IMR-90 (cell line): ENCODE data around the gene CCDC102B. TPM values are rescaled to one million over a fixed set of nuclear protein-coding genes. Genes with fewer than 3 reads are reported as not detected.

ENCODE experiments used
- ATAC-seq: fragments of 200-7000 bp; cut with Tn5 transposase; 2 replicates; pipeline ENCODE4 v1.9.1; 2020; ENCODE audit warnings: low read depth, mild to moderate bottlenecking, moderate library complexity
- BruUV-seq: library from RNA; stranded (reverse); fragments of 400-500 nt; replicated peaks from 2 replicates; lab custom pipeline; 2021; lab: Mats Ljungman, UMichigan
- CTCF ChIA-PET: fragments of 300-600 bp; formaldehyde crosslinking; extraction: SDS; loops from one replicate; lab custom pipeline; 2021; ENCODE audit warnings: antibody characterized with exemption; lab: Yijun Ruan, JAX
- POLR2A ChIA-PET: fragments of 300-600 bp; sonication (Branson Sonifier 250); formaldehyde crosslinking; loops from one replicate; lab custom pipeline; 2022; ENCODE audit warnings: antibody characterized with exemption; ENCODE audit not compliant: unreplicated experiment; lab: Charles Lee
- DNase-seq: peaks from one replicate; pipeline ENCODE4 v3.0.0; 2013
- H2AFZ ChIP-seq: replicated peaks from 2 replicates; pipeline ENCODE3; 2013; ENCODE audit warnings: low read length, mild to moderate bottlenecking; ENCODE audit not compliant: poor library complexity
- H2AK5ac ChIP-seq: 2 replicates; pipeline ENCODE4 v1.6.1; 2013; ENCODE audit warnings: low read depth, low read length, inconsistent platforms
- H2AK9ac ChIP-seq: replicated peaks from 2 replicates; pipeline ENCODE3; 2013; ENCODE audit warnings: mild to moderate bottlenecking, low read depth, low read length, moderate library complexity; ENCODE audit not compliant: poor library complexity
- H2BK120ac ChIP-seq: 2 replicates; pipeline ENCODE4 v1.6.1; 2013; ENCODE audit warnings: low read depth, low read length, inconsistent platforms
- H2BK15ac ChIP-seq: 3 replicates; pipeline ENCODE4 v1.6.1; 2013; ENCODE audit warnings: low read depth, low read length, inconsistent platforms
- H2BK20ac ChIP-seq: 2 replicates; pipeline ENCODE4 v1.6.1; 2013; ENCODE audit warnings: low read depth, mild to moderate bottlenecking, inconsistent platforms, low read length, moderate library complexity
- H2BK5ac ChIP-seq: 2 replicates; pipeline ENCODE4 v1.6.1; 2013; ENCODE audit warnings: mild to moderate bottlenecking, low read depth, low read length, inconsistent platforms; ENCODE audit not compliant: poor library complexity, severe bottlenecking
- H3K14ac ChIP-seq: replicated peaks from 2 replicates; pipeline ENCODE4 v1.6.1; 2013; ENCODE audit warnings: low read depth, low read length, inconsistent platforms
- H3K18ac ChIP-seq: 2 replicates; pipeline ENCODE4 v1.6.1; 2013; ENCODE audit warnings: low read depth, low read length, control low read depth
- H3K23ac ChIP-seq: 2 replicates; pipeline ENCODE4 v1.6.1; 2013; ENCODE audit warnings: low read depth, low read length, inconsistent platforms
- H3K27ac ChIP-seq: 2 replicates; pipeline ENCODE4 v1.5.1; 2013; ENCODE audit warnings: mild to moderate bottlenecking, control low read depth, low read length; ENCODE audit not compliant: insufficient read depth
- H3K27me3 ChIP-seq: 2 replicates; pipeline ENCODE4 v1.6.1; 2013; ENCODE audit warnings: low read length; ENCODE audit not compliant: control insufficient read depth, insufficient read depth
- H3K36me3 ChIP-seq: 2 replicates; pipeline ENCODE4 v1.6.1; 2013; ENCODE audit warnings: low read length, mixed read lengths; ENCODE audit not compliant: control insufficient read depth, insufficient read depth
- H3K4ac ChIP-seq: 2 replicates; pipeline ENCODE4 v1.6.1; 2013; ENCODE audit warnings: low read depth, low read length, inconsistent platforms
- H3K4me1 ChIP-seq: 2 replicates; pipeline ENCODE4 v1.6.1; 2013; ENCODE audit warnings: low read length, mixed read lengths; ENCODE audit not compliant: control insufficient read depth, insufficient read depth
- H3K4me2 ChIP-seq: 2 replicates; pipeline ENCODE4 v1.6.1; 2013; ENCODE audit warnings: low read depth, mild to moderate bottlenecking, control low read depth, low read length, moderate library complexity
- H3K4me3 ChIP-seq: 2 replicates; pipeline ENCODE4 v1.5.1; 2013; ENCODE audit warnings: low read depth, mild to moderate bottlenecking, control low read depth, low read length, moderate library complexity; ENCODE audit not compliant: insufficient read depth
- H3K56ac ChIP-seq: 2 replicates; pipeline ENCODE4 v1.6.1; 2013; ENCODE audit warnings: low read length, inconsistent platforms; ENCODE audit not compliant: insufficient read depth; ENCODE audit errors: extremely low read depth
- H3K79me1 ChIP-seq, 2 experiments: 2 replicates each; pipeline ENCODE4 v1.6.1; 2013; ENCODE audit warnings: low read length in 2 of 2, inconsistent platforms in 1 of 2, low read depth in 1 of 2
- H3K9ac ChIP-seq: 2 replicates; pipeline ENCODE4 v1.6.1; 2013; ENCODE audit warnings: low read depth, low read length, control low read depth
- H3K9me1 ChIP-seq: 2 replicates; pipeline ENCODE4 v1.6.1; 2013; ENCODE audit warnings: low read length, inconsistent platforms; ENCODE audit not compliant: insufficient read depth
- H3K9me3 ChIP-seq: 2 replicates; pipeline ENCODE4 v1.6.1; 2013; ENCODE audit warnings: low read length; ENCODE audit not compliant: control insufficient read depth, insufficient read depth
- H4K20me1 ChIP-seq: 2 replicates; pipeline ENCODE4 v1.6.1; 2013; ENCODE audit warnings: low read length, inconsistent platforms; ENCODE audit not compliant: insufficient read depth
- H4K5ac ChIP-seq: 2 replicates; pipeline ENCODE4 v1.6.1; 2013; ENCODE audit warnings: mild to moderate bottlenecking, low read depth, low read length, control low read depth
- H4K8ac ChIP-seq, 2 experiments: 2 replicates each; pipeline ENCODE4 v1.6.1; 2013; ENCODE audit warnings: low read depth in 2 of 2, low read length in 2 of 2, control low read depth in 1 of 2, inconsistent platforms in 1 of 2
- H4K91ac ChIP-seq: 2 replicates; pipeline ENCODE4 v1.6.1; 2013; ENCODE audit warnings: low read depth, low read length, inconsistent platforms; ENCODE audit not compliant: insufficient read depth
- FOS ChIP-seq: fragments of 150-350 bp; IDR thresholded peaks from 2 replicates; pipeline ENCODE4 v1.6.1; 2016; ENCODE audit warnings: low read depth, low read length
- MAFK ChIP-seq: IDR thresholded peaks from 2 replicates; pipeline ENCODE4 v1.6.1; 2012; ENCODE audit warnings: low read depth, low read length, improper control_type of control experiment
- NFE2L2 ChIP-seq: fragments of 150-350 bp; IDR thresholded peaks from 2 replicates; pipeline ENCODE4 v1.6.1; 2016; ENCODE audit warnings: low read depth, mild to moderate bottlenecking, low read length
- RAD21 ChIP-seq: IDR thresholded peaks from 2 replicates; pipeline ENCODE4 v1.6.1; 2012; ENCODE audit warnings: low read length, improper control_type of control experiment
- RFX5 ChIP-seq: IDR thresholded peaks from 2 replicates; pipeline ENCODE4 v1.8.0; 2012; ENCODE audit warnings: low read depth, mild to moderate bottlenecking, low read length, moderate library complexity
- SMC3 ChIP-seq: fragments of 150-350 bp; IDR thresholded peaks from 2 replicates; pipeline ENCODE4 v1.6.1; 2016; ENCODE audit warnings: low read depth, mild to moderate bottlenecking, antibody characterized with exemption, low read length, moderate library complexity
- WGBS, 2 experiments: methylation state at CpG; one replicate each; pipeline versions ENCODE4 v1.1.5 to v1.1.7; 2013; ENCODE audit warnings: missing lambda C conversion rate in 2 of 2; ENCODE audit not compliant: insufficient read length in 1 of 2; ENCODE audit errors: extremely low coverage in 2 of 2; 5-methylcytosine and 5-hydroxymethylcytosine counted together
- dilution Hi-C: fragments of 300-500 bp; cut with HindIII; formaldehyde crosslinking; loops from one replicate; pipeline ENCODE4 v1.14.3; 2018; ENCODE audit warnings: low sequenced_read_pairs; ENCODE audit not compliant: unreplicated experiment
- in situ Hi-C: fragments of 300-500 bp; cut with MboI; formaldehyde crosslinking; loops from 3 replicates; pipeline ENCODE4 v1.14.3; 2019; ENCODE audit warnings: low sequenced_read_pairs, inconsistent platforms, mixed read lengths
- intact Hi-C: fragments of 100-400 bp; cut with micrococcal nuclease; formaldehyde crosslinking; loops from 2 replicates; pipeline ENCODE4 v1.10.0; 2022
- polyA plus RNA-seq, 3 experiments: library from polyadenylated mRNA; depleted of rRNA; stranded (reverse); fragments of >200 nt; gene quantifications; 2 replicates each; pipeline ENCODE4 v1.2.3, GENCODE V29; 2012; ENCODE audit warnings: low replicate concordance in 1 of 3
- total RNA-seq: library from RNA; depleted of rRNA; stranded (reverse); fragments of >200 nt; gene quantifications from 2 replicates; pipeline ENCODE4 v1.2.3, GENCODE V29; 2012
- TF ChIP-seq, protein P1 (sequence below): conservative IDR thresholded peaks from 2 replicates; pipeline ENCODE4 v1.5.1; 2012; ENCODE audit warnings: mild to moderate bottlenecking, low read depth, low read length, improper control_type of control experiment
- TF ChIP-seq, protein P2 (sequence below): fragments of 150-350 bp; IDR thresholded peaks from 2 replicates; pipeline ENCODE4 v1.6.1; 2016; ENCODE audit warnings: low read depth, mild to moderate bottlenecking, low read length, moderate library complexity, borderline replicate concordance

Gene CCDC102B
- total and polyA plus RNA-seq, 2 of the 4 experiments (the other 2 are of a cell fraction): 0.54 to 1.4 TPM

DNA sequence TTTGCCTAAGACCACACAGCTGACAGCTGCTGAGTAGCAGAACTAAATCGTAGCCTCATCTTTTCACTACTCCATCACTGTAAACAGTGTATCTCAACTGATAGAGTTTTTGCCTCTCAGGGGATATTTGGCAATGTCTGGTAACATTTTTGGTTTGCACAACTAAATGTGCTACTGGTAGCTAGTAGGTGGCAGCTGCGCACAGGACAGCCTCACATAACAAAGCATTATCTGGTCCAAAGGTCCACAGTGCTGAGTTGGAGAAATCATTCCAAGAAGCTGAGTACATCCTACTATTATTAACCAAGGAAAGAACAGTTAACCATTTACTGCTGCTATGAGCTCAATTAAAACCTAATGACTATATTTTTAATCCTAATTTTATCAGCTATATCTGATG lies 6.1 kb upstream of the CCDC102B start:
- POLR2A ChIA-PET: no interaction called here
- WGBS, 2 experiments: no CpG with 5 or more reads among the region's 2 CpGs
- ATAC-seq: peak; percentile 84

More for the DNA sequence above, 6.1 kb upstream of the CCDC102B start:
- intact Hi-C loops (no loop called here), dilution Hi-C loops (no loop called here), in situ Hi-C loops (no loop called here)
- no peak overlapping the region for H4K5ac ChIP-seq
- peak overlapping the region; percentile 20; the same call in 1 of the 2 replicates for H3K4ac ChIP-seq
- no peak overlapping the region for H3K9ac ChIP-seq
- H3K4me1 ChIP-seq: peaks cover 3% of the 10 kb centered on the region
- TF ChIP-seq FOS (no peak), RFX5 (no peak), MAFK (no peak), SMC3 (no peak), NFE2L2 (no peak), RAD21 (no peak)
- TF ChIP-seq, protein P1, sequence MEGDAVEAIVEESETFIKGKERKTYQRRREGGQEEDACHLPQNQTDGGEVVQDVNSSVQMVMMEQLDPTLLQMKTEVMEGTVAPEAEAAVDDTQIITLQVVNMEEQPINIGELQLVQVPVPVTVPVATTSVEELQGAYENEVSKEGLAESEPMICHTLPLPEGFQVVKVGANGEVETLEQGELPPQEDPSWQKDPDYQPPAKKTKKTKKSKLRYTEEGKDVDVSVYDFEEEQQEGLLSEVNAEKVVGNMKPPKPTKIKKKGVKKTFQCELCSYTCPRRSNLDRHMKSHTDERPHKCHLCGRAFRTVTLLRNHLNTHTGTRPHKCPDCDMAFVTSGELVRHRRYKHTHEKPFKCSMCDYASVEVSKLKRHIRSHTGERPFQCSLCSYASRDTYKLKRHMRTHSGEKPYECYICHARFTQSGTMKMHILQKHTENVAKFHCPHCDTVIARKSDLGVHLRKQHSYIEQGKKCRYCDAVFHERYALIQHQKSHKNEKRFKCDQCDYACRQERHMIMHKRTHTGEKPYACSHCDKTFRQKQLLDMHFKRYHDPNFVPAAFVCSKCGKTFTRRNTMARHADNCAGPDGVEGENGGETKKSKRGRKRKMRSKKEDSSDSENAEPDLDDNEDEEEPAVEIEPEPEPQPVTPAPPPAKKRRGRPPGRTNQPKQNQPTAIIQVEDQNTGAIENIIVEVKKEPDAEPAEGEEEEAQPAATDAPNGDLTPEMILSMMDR: no peak
- TF ChIP-seq, protein P2, sequence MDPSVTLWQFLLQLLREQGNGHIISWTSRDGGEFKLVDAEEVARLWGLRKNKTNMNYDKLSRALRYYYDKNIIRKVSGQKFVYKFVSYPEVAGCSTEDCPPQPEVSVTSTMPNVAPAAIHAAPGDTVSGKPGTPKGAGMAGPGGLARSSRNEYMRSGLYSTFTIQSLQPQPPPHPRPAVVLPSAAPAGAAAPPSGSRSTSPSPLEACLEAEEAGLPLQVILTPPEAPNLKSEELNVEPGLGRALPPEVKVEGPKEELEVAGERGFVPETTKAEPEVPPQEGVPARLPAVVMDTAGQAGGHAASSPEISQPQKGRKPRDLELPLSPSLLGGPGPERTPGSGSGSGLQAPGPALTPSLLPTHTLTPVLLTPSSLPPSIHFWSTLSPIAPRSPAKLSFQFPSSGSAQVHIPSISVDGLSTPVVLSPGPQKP: no peak
- no peak overlapping the region for H3K4me3 ChIP-seq
- H3K14ac ChIP-seq: no peak overlapping the region
- peak overlapping the region; percentile 14; the same call in 1 of the 2 replicates for H2BK120ac ChIP-seq
- no peak overlapping the region for H2AK9ac ChIP-seq
- H3K4me2 ChIP-seq: peak overlapping the region; percentile 0; the same call in 1 of the 2 replicates
- peak; percentile 52 for DNase-seq
- no peaks in the 10 kb centered on the region for H3K9me3 ChIP-seq
- CTCF ChIA-PET: no interaction called here
- no peaks in the 10 kb centered on the region for H3K36me3 ChIP-seq
- H2AK5ac ChIP-seq: no peak overlapping the region
- H3K18ac ChIP-seq: no peak overlapping the region
- peaks cover 2% of the 10 kb centered on the region; the same call in 1 of the 2 replicates for H3K9me1 ChIP-seq
- H2BK15ac ChIP-seq: 0 out of 3 replicates have a peak overlapping the region, but pooled peaks have one; percentile 24
- H3K56ac ChIP-seq: no peak overlapping the region
- H4K8ac ChIP-seq: no peak overlapping the region
- no peaks in the 10 kb centered on the region for H3K79me1 ChIP-seq
- H4K91ac ChIP-seq: no peak overlapping the region
- H2AFZ ChIP-seq: no peak overlapping the region
- no peak overlapping the region for H3K27ac ChIP-seq
- H4K20me1 ChIP-seq: no peaks in the 10 kb centered on the region
- peak overlapping the region; percentile 29 for H2BK5ac ChIP-seq
- H2BK20ac ChIP-seq: peak overlapping the region; percentile 33; the same call in 1 of the 2 replicates
- H3K27me3 ChIP-seq: no peaks in the 10 kb centered on the region
- BruUV-seq: no TSS peak
- no peak overlapping the region for H3K23ac ChIP-seq
